ENCODE measurements around the gene FRAT2. TPM values are rescaled to one million over a fixed set of nuclear protein-coding genes. Genes with fewer than 3 reads are reported as not detected.
A peak's percentile ranks its signal among the peaks of the same experiment; 100 is the strongest.

The FRAT2 gene
- total and polyA plus RNA-seq, 2 of the 13 experiments (the other 11 are each of a cell fraction or from before 2014, with no cell fraction given), result 7.2 to 14.1 TPM

DNA sequence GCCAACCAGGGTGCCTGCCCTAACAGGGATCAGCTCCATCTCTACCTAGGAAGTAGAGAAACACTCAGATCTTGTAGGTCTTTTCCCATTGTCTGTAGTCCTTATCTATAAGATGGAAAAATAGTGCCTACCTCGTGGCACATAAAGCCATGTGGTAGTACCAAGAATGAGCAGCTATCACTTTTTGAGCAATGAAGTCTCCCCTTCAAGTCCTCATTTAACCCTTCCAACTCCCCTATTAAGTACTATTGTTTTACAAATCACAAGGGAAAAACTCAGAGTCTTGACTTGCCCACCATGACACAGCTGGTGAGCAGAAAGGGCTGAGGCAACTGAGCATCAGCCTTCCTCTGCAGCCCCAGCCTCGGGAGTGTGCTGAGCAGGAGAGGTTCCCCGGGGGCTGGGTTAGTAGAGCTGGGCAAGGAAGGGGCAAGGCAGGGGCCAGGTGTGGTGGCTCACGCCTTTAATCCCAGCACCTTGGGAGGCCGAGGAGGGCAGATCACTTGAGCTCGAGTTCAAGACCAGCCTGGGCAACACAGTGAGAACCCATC lies 3.3 kb downstream of the FRAT2 start:
- intact Hi-C loops (cut with micrococcal nuclease; ENCODE audit: unreplicated experiment), result no loop called here
- H3K4me2 ChIP-seq (ENCODE audit: low read depth, low read length), result peak overlapping the region; percentile 81
- POLR2A ChIA-PET, result interaction anchor here (1.0 to 7.4 kb wide), 3 partner anchors 9 to 40 kb away, joined by 3 to 98 read pairs (median 21); partner anchors contain the start of genes ARHGAP19 and FRAT1

DNA sequence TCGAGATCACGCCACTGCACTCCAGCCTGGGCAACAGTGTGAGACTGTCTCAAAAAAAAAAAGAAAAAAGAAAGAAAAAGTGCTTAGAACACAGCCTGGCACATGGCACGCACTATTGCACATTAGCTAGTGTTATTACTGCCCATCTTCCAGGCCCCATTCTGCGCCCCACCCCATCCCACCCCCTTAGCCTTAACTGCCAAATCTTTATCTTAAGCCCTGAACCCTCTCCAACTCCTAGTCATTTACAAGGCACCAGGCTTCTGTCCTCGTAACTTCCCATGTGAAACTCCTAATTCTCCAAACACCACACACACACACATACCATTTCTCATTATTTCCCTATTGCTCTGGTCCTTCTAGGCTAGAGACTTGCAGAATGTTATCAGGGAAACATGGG lies 4.8 kb downstream of the FRAT2 start:
- Histone ChIP-seq H3K27ac (ENCODE audit: extremely low read length, insufficient read depth, low read length) (peak overlapping the region; percentile 91), H3K4me1 (ENCODE audit: insufficient read depth, low read length) (peaks cover 74% of the 10 kb centered on the region), H3K36me3 (replicated peaks in 1 of 2; ENCODE audit: control insufficient read depth in 1 of 2, insufficient read depth in 2 of 2, low read length in 2 of 2) (no peaks in the 10 kb centered on the region), H3K4me3 (replicated peaks in 1 of 3; ENCODE audit: insufficient read depth in 1 of 3, low read depth in 2 of 3, low read length in 3 of 3) (no peak overlapping the region), H3K4me2 (ENCODE audit: low read depth, low read length) (peak overlapping the region; percentile 89; the same call in 1 of the 2 replicates), H4K20me1 (ENCODE audit: insufficient read depth, low read length) (no peaks in the 10 kb centered on the region), H3K9ac (ENCODE audit: insufficient read depth, low read depth, low read length) (no peak overlapping the region), H3K9me3 (ENCODE audit: low read length) (no peaks in the 10 kb centered on the region), H2AFZ (ENCODE audit: low read length) (no peak overlapping the region), H3K27me3 (ENCODE audit: control insufficient read depth in 1 of 2, insufficient read depth in 2 of 2, low read length in 2 of 2) (no peaks in the 10 kb centered on the region), H3K79me2 (ENCODE audit: insufficient read depth, low read length) (peaks cover 40% of the 10 kb centered on the region)
- intact Hi-C loops (cut with micrococcal nuclease; ENCODE audit: unreplicated experiment) (loop anchor here (1.0 to 2.0 kb wide), 2 partner anchors 24 to 37 kb away; partner anchors contain the start of gene ARHGAP19), in situ Hi-C loops (cut with HindIII; ENCODE audit: extremely low pct_ligation_motif_present, low pct_unique_long_range_greater_than_20kb) (loop anchor here (5.0 kb wide), 1 partner anchor 37 kb away; the partner anchor contains the start of gene ARHGAP19)
- no peak for DNase-seq (ENCODE audit: low spot score)
- ChIA-PET CTCF (ENCODE audit: low intra/inter-chr PET ratio, low total read pairs) (no interaction called here), POLR2A (interaction anchor here (2.8 to 7.4 kb wide), 3 partner anchors 11 to 51 kb away, joined by 19 to 98 read pairs (median 27); partner anchors contain the start of genes ARHGAP19 and FRAT1)
- FAIRE-seq, result no peak
- no peak for ATAC-seq
- 98% methylated on average over 5 of the region's 5 CpGs for WGBS (ENCODE audit: low lambda C conversion rate)
- no TSS peak for BruUV-seq (replicated peaks)
- TF ChIP-seq, protein P1, sequence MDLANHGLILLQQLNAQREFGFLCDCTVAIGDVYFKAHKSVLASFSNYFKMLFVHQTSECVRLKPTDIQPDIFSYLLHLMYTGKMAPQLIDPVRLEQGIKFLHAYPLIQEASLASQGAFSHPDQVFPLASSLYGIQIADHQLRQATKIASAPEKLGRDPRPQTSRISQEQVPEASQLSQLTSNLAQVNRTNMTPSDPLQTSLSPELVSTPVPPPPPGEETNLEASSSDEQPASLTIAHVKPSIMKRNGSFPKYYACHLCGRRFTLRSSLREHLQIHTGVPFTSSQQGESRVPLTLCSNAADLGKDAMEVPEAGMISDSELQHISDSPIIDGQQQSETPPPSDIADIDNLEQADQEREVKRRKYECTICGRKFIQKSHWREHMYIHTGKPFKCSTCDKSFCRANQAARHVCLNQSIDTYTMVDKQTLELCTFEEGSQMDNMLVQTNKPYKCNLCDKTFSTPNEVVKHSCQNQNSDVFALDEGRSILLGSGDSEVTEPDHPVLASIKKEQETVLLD (CRISPR knock-in tag; IDR thresholded peaks at IDR 0.05; ENCODE audit: low read depth), result no peak
- TF ChIP-seq HNRNPUL1 (IDR thresholded peaks at IDR 0.05; ENCODE audit: low read depth, low read length) (no peak), BHLHE40 (IDR thresholded peaks at IDR 0.05; ENCODE audit: low read length) (no peak), NAIF1 (CRISPR knock-in tag; IDR thresholded peaks at IDR 0.05; ENCODE audit: borderline replicate concordance) (no peak), DNMT3B (CRISPR knock-in tag; conservative IDR thresholded peaks at IDR 0.05) (no peak), NFATC3 (CRISPR knock-in tag; IDR thresholded peaks at IDR 0.05) (no peak), SOX6 (IDR thresholded peaks at IDR 0.05) (no peak), SOX6 (CRISPR knock-in tag; IDR thresholded peaks at IDR 0.05) (no peak), MAFF (IDR thresholded peaks at IDR 0.05; ENCODE audit: low read depth, low read length) (no peak), ZNF101 (CRISPR knock-in tag; IDR thresholded peaks at IDR 0.05; ENCODE audit: borderline replicate concordance, low read depth) (no peak), SMARCE1 (IDR thresholded peaks at IDR 0.05; ENCODE audit: borderline replicate concordance) (no peak)
- TF ChIP-seq, protein P2, sequence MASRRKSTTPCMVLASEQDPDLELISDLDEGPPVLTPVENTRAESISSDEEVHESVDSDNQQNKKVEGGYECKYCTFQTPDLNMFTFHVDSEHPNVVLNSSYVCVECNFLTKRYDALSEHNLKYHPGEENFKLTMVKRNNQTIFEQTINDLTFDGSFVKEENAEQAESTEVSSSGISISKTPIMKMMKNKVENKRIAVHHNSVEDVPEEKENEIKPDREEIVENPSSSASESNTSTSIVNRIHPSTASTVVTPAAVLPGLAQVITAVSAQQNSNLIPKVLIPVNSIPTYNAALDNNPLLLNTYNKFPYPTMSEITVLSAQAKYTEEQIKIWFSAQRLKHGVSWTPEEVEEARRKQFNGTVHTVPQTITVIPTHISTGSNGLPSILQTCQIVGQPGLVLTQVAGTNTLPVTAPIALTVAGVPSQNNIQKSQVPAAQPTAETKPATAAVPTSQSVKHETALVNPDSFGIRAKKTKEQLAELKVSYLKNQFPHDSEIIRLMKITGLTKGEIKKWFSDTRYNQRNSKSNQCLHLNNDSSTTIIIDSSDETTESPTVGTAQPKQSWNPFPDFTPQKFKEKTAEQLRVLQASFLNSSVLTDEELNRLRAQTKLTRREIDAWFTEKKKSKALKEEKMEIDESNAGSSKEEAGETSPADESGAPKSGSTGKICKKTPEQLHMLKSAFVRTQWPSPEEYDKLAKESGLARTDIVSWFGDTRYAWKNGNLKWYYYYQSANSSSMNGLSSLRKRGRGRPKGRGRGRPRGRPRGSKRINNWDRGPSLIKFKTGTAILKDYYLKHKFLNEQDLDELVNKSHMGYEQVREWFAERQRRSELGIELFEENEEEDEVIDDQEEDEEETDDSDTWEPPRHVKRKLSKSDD (CRISPR knock-in tag; IDR thresholded peaks at IDR 0.05; ENCODE audit: low read depth), result no peak

More for the DNA sequence above, 3.3 kb downstream of the FRAT2 start:
- Histone ChIP-seq H3K36me3 (replicated peaks in 1 of 2; ENCODE audit: control insufficient read depth in 1 of 2, insufficient read depth in 2 of 2, low read length in 2 of 2) (no peaks in the 10 kb centered on the region), H3K9me3 (ENCODE audit: low read length) (no peaks in the 10 kb centered on the region), H3K4me1 (ENCODE audit: insufficient read depth, low read length) (peaks cover 72% of the 10 kb centered on the region), H2AFZ (ENCODE audit: low read length) (no peak overlapping the region), H3K79me2 (ENCODE audit: insufficient read depth, low read length) (peaks cover 40% of the 10 kb centered on the region), H4K20me1 (ENCODE audit: insufficient read depth, low read length) (no peaks in the 10 kb centered on the region), H3K27me3 (ENCODE audit: control insufficient read depth in 1 of 2, insufficient read depth in 2 of 2, low read length in 2 of 2) (no peaks in the 10 kb centered on the region), H3K4me3 (replicated peaks in 1 of 3; ENCODE audit: insufficient read depth in 1 of 3, low read depth in 2 of 3, low read length in 3 of 3) (peak overlapping the region; percentile 12 to 87 (median 65); a peak in 3 of 6 replicates), H3K9ac (ENCODE audit: insufficient read depth, low read depth, low read length) (0 out of 2 replicates have a peak overlapping the region, but pooled peaks have one; percentile 23), H3K27ac (ENCODE audit: extremely low read length, insufficient read depth, low read length) (no peak overlapping the region)
- DNase-seq (ENCODE audit: low spot score) (no peak), ATAC-seq (no peak), FAIRE-seq (no peak)
- in situ Hi-C loops (cut with HindIII; ENCODE audit: extremely low pct_ligation_motif_present, low pct_unique_long_range_greater_than_20kb), result loop anchor here (5.0 kb wide), 1 partner anchor 39 kb away; the partner anchor contains the start of gene ARHGAP19
- no TSS peak for BruUV-seq (replicated peaks)
- CTCF ChIA-PET (ENCODE audit: low intra/inter-chr PET ratio, low total read pairs), result no interaction called here
- 69% methylated on average over 5 of the region's 6 CpGs for WGBS (ENCODE audit: low lambda C conversion rate)
- TF ChIP-seq HDAC1 (CRISPR knock-in tag; IDR thresholded peaks at IDR 0.05) (no peak), ZNF652 (CRISPR knock-in tag; IDR thresholded peaks at IDR 0.05; ENCODE audit: borderline replicate concordance, low read depth) (peak; percentile 76)
